Measurements from ENCODE around the gene DCDC2C. TPM values are rescaled to one million over a fixed set of nuclear protein-coding genes. Genes with fewer than 3 reads are reported as not detected.

DCDC2C gene
- total RNA-seq, 1 donor from 2014 or later = 0.14 TPM

- DNase-seq (ENCODE audit: low spot score) = peak; percentile 32
Observed at GRCh38 chr2:3827673-3828575, 124.5 kb downstream of the DCDC2C start.

- DNase-seq (ENCODE audit: low spot score) = no peak
Observed at GRCh38 chr2:3830796-3831195, 127.4 kb downstream of the DCDC2C start.

- DNase-seq (ENCODE audit: low spot score) = no peak
Observed at GRCh38 chr2:3837086-3837485, 133.7 kb downstream of the DCDC2C start.

GRCh38 chr2:3838348-3838747 is 135.0 kb downstream of the DCDC2C start:
- DNase-seq (ENCODE audit: low spot score) = no peak

GRCh38 chr2:3839476-3839875 is 136.1 kb downstream of the DCDC2C start:
- DNase-seq (ENCODE audit: low spot score) = no peak

GRCh38 chr2:3840611-3841155 is 137.3 kb downstream of the DCDC2C start:
- DNase-seq (ENCODE audit: low spot score) = no peak

GRCh38 chr2:3847397-3848052 is 144.2 kb downstream of the DCDC2C start:
- no peak for DNase-seq (ENCODE audit: low spot score)

GRCh38 chr2:3848776-3849175 is 145.4 kb downstream of the DCDC2C start:
- DNase-seq (ENCODE audit: low spot score) = no peak

GRCh38 chr2:3849213-3849612 is 145.8 kb downstream of the DCDC2C start:
- DNase-seq (ENCODE audit: low spot score) = no peak

GRCh38 chr2:3857576-3857975 is 154.2 kb downstream of the DCDC2C start:
- DNase-seq (ENCODE audit: low spot score) = no peak

- DNase-seq (ENCODE audit: low spot score) = no peak
Observed at GRCh38 chr2:3864943-3865865, 161.8 kb downstream of the DCDC2C start.

- no peak for DNase-seq (ENCODE audit: low spot score)
Observed at GRCh38 chr2:3867469-3867868, 164.1 kb downstream of the DCDC2C start.

GRCh38 chr2:3868012-3868805 is 164.8 kb downstream of the DCDC2C start:
- DNase-seq (ENCODE audit: low spot score) = no peak

GRCh38 chr2:3870222-3870621 is 166.8 kb downstream of the DCDC2C start:
- no peak for DNase-seq (ENCODE audit: low spot score)

GRCh38 chr2:3871002-3871401 is 167.6 kb downstream of the DCDC2C start:
- DNase-seq (ENCODE audit: low spot score) = no peak

GRCh38 chr2:3872451-3872850 is 169.1 kb downstream of the DCDC2C start:
- DNase-seq (ENCODE audit: low spot score) = no peak

- DNase-seq (ENCODE audit: low spot score) = no peak
Observed at GRCh38 chr2:3873899-3874298, 170.5 kb downstream of the DCDC2C start.

- DNase-seq (ENCODE audit: low spot score) = no peak
Observed at GRCh38 chr2:3876221-3876620, 172.8 kb downstream of the DCDC2C start.

GRCh38 chr2:3876685-3877084 is 173.3 kb downstream of the DCDC2C start:
- no peak for DNase-seq (ENCODE audit: low spot score)

- DNase-seq (ENCODE audit: low spot score) = no peak
Observed at GRCh38 chr2:3885629-3886628, 182.6 kb downstream of the DCDC2C start.

Data from mucosa of gallbladder (tissue), 1 donor.